Measurements from ENCODE around the gene PACS1. TPM values are rescaled to one million over a fixed set of nuclear protein-coding genes. Genes with fewer than 3 reads are reported as not detected.
"Not testable (repeated sequence)": the region's sequence is repeated elsewhere in the genome, so short reads cannot be mapped to it uniquely, and the experiment has no call there.

Gene PACS1
- total RNA-seq, 2 experiments from 2014 or later, result 59.5 to 62.7 TPM

DNA sequence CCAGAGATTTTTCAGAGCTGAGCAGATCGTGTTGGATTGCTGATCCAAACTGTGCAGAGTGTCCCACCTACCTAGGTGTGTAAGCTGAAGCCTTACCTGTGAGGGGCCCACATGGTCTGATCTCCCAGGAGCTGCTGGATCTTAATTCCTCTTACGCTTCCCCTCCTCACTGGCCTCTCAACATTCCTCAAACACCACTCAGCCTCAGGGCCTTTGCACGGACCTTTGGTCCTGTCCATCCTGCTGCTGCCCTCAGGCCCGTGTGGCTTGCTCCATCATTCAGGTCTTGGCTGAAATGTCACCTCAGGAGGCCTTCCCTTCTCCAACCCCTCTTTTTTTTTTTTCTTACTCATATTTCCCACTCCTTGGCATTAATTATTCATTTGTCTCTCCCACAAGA, 177.2 kb downstream of the PACS1 start:
- ChIA-PET CTCF (interaction anchor here (0.7 to 2.1 kb wide), 2 partner anchors 25 to 536 kb away, joined by 3 to 4 read pairs; no protein-coding TSS in a partner anchor), POLR2A (no interaction called here)

DNA sequence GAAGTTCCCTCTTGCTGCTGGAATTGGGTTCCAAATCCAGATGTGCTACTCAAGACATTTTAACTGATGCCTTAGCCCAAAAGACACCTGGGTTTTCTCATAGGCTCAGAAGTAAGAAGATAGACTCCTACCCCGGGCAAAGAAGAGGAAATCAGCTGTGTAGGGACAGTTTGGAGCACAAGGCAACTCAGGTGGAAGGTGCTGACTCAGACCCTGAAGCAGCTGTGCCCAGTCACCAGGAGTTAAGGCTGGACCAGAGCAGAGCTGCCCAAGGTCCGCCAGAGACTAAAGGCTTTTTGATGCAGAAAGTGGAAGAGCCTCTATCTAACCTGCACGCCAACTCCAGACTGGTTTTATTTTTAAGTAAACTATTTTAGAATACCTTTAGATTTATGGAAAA, 177.7 kb downstream of the PACS1 start:
- POLR2A ChIA-PET, result no interaction called here
- CTCF ChIA-PET, result interaction anchor here (0.7 kb wide), 1 partner anchor 536 kb away, joined by 3 read pairs; no protein-coding TSS in a partner anchor

DNA sequence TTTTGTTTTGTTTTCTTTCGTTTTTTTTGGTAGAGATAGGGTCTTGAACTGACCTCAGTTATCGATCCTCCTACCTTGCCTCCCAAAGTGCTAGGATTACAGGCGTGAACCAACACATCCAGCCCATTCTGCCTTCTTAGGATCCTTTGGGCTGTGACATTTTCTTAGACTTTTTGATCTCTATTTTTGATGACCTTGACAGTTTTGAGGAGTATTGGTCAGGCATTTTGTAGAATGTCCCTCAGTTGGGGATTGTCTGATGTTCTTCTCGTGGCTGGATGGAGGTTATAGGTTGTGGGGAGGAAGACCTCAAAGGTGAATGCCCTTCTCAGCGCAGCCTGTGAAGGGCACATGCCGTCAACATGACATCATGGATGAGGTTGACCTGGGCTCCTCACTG, 178.8 kb downstream of the PACS1 start:
- ChIA-PET CTCF (no interaction called here), POLR2A (no interaction called here)

DNA sequence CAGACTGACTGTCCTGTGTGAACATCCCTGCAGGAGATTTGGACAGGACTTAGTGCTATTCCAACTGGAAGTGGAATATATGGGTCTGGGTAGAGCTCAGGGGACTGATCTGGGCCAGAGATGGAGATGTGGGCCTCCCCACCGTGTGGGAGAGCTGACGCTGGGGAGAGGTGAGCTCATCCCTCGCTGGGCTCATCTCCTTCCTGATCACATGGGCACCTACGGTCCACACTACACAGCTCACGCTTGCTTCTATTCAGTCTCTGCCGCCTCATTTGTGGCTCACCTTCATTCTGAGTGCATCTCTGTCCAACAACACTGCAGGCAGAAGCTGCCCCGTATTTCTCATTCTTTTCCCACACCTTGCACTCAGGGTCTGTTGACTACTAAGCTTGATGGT, 181.7 kb downstream of the PACS1 start:
- POLR2A ChIA-PET, result no interaction called here
- CTCF ChIA-PET, result interaction anchor here (0.8 to 1.0 kb wide), 2 partner anchors 10 kb away, joined by 3 to 4 read pairs; no protein-coding TSS in a partner anchor

DNA sequence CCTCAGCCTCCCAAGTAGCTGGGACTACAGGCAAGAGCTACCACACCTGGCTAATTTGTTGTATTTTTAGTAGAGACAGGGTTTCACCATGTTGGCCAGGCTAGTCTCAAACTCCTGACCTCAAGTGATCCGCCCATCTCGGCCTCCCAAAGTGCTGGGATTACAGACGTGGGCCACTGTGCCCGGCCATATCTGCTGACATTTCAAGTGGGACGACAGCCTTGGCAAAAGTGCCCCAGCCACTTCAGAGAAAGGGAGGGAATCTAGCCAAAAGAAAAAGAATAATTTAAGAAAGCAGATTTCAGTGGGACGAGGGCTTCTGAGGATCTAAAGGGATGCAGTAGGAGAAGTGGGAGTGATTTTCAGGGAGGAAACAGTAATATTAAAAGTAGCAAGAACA, 183.0 kb downstream of the PACS1 start:
- POLR2A ChIA-PET, result interaction anchor here (1.1 kb wide), 1 partner anchor 1780 kb away, joined by 6 read pairs; no protein-coding TSS in a partner anchor
- CTCF ChIA-PET, result not testable (repeated sequence)

DNA sequence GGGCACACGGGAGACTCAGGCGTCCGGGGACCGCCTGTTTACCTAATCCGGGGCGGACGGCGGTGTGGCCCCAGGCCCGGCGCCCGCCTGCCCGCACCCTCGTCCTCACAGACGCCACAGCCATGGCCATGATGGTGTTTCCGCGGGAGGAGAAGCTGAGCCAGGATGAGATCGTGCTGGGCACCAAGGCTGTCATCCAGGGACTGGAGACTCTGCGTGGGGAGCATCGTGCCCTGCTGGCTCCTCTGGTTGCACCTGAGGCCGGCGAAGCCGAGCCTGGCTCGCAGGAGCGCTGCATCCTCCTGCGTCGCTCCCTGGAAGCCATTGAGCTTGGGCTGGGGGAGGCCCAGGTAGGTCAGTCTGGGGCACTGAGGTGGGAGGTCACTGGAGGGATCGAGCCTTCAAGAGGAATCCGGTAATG, 188.4 kb downstream of the PACS1 start:
- ChIA-PET POLR2A (interaction anchor here (0.6 to 1.4 kb wide), 4 partner anchors 31 to 478 kb away, joined by 3 to 7 read pairs (median 5); partner anchors contain the start of genes AP5B1 and YIF1A), CTCF (interaction anchor here (0.6 to 3.8 kb wide), 4 partner anchors 22 to 123 kb away, joined by 3 to 16 read pairs (median 4); no protein-coding TSS in a partner anchor)

DNA sequence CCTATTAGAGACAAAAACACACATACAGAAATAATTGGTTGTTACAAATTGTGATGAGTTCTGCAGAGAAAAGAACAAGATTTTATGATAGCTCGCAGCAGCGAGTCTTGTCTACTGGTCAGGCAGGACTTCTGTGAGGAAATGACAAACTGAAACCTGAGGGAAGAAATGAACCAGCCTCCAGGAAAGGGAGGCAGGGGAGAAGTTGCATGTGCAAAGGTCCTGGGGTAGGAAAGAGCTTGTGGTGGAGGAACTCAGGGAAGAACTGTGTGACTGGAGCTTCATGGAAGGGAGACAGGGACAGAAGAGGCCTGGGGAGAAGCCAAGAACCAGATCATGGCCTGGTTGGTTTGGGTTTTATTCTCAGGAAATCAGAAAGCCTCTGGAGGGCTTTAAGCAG, 189.2 kb downstream of the PACS1 start:
- ChIA-PET POLR2A (interaction anchor here (0.6 to 1.4 kb wide), 3 partner anchors 12 to 37 kb away, joined by 3 to 7 read pairs (median 4); partner anchors contain the start of gene YIF1A), CTCF (interaction anchor here (1.0 to 3.8 kb wide), 4 partner anchors 21 to 124 kb away, joined by 3 to 16 read pairs (median 4); no protein-coding TSS in a partner anchor)

DNA sequence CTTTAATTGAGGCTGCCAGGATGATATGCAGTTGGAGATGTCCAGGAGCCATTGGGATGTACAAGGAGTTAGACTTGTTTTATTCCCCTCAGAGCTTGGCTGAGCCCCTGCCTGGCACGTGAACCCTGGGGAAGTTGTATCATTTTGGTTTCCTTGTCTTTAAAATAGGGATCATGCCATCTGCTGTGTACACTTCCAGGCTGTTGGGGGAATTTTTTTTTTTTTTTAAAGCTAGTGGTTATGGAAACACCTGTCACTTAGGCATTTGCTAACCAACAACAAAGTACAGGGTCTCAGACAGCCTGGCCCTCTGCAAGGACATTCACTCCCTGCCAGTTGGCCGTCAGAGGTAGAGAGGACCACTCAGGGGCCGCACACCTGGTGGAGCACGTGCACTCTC, 189.9 kb downstream of the PACS1 start:
- POLR2A ChIA-PET, result interaction anchor here (0.5 to 0.6 kb wide), 2 partner anchors 21 to 52 kb away, joined by 3 to 4 read pairs; no protein-coding TSS in a partner anchor
- CTCF ChIA-PET, result interaction anchor here (1.5 to 3.8 kb wide), 3 partner anchors 21 to 124 kb away, joined by 3 to 16 read pairs (median 3); no protein-coding TSS in a partner anchor

DNA sequence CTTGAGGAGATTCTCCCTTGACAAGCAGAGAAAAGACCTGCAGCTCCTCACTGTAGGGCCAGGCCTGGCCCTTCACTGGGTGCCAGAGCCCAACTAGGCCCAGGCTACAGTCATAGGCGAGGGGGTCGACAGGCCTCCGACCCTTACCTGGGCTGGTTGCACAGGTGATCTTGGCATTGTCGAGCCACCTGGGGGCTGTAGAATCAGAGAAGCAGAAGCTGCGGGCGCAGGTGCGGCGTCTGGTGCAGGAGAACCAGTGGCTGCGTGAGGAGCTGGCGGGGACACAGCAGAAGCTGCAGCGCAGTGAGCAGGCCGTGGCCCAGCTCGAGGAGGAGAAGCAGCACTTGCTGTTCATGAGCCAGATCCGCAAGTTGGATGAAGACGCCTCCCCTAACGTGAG, 191.5 kb downstream of the PACS1 start:
- ChIA-PET POLR2A (interaction anchor here (0.5 kb wide), 1 partner anchor 37 kb away, joined by 3 read pairs; no protein-coding TSS in a partner anchor), CTCF (interaction anchor here (1.1 to 3.8 kb wide), 3 partner anchors 10 to 40 kb away, joined by 3 to 16 read pairs (median 5); no protein-coding TSS in a partner anchor)

DNA sequence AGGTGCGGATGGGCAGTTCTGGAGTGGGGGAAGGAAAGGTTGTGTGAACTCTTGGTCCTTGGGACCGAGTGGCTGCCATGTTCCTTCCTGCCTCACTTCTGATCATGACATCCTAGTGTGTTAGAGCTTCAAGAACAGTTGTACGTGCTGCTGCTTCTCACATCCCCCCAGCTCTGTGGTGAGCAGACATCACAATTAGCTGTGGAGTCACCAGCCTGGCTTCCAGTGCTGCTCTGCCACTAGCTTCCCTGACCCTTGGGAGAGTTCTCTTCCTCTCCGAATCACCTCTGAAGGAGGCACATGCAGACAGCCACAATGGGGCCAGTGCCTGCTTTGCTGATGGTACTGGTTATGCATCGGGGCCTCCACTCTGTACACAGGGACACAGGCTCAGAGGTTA, 192.1 kb downstream of the PACS1 start:
- ChIA-PET POLR2A (no interaction called here), CTCF (interaction anchor here (1.1 to 3.8 kb wide), 3 partner anchors 11 to 40 kb away, joined by 3 to 16 read pairs (median 5); no protein-coding TSS in a partner anchor)

DNA sequence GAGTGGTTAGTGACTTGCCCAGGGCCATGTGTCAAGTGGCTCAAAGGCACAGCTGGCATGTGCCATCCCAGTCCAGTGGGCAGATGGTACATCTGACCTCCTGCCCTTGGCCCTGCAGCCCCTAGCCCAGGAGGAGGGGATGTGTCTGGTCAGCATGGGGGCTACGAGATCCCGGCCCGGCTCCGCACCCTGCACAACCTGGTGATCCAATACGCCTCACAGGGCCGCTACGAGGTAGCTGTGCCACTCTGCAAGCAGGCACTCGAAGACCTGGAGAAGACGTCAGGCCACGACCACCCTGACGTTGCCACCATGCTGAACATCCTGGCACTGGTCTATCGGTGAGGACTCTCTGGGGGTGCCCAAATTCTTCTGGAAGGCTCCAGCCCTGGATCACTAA, 192.6 kb downstream of the PACS1 start:
- POLR2A ChIA-PET, result interaction anchor here (1.2 kb wide), 1 partner anchor 26 kb away, joined by 3 read pairs; the partner anchor contains the start of gene YIF1A
- CTCF ChIA-PET, result interaction anchor here (1.1 to 1.8 kb wide), 3 partner anchors 11 to 41 kb away, joined by 3 to 5 read pairs (median 4); no protein-coding TSS in a partner anchor

DNA sequence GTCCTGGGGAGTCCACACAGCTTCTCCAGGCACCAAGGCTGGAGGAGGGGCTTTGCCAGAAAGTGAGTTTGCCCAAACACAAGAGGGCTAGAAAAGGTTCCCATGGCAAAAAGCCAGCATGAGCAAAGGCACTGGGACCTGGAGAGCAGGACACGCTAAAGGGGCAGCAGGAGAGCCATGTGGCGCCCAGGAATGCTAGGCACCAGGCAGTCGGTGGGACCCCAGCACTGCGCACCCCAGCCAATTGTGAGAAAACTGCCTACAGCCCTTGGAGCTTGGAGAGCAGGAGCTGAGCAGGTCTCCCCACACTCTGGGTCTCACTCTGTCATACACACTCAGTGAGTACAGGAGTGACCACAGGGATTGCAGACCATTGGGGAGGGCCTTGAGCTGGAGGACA, 193.2 kb downstream of the PACS1 start:
- CTCF ChIA-PET, result interaction anchor here (0.7 to 1.2 kb wide), 3 partner anchors 20 to 103 kb away, joined by 3 to 4 read pairs (median 4); no protein-coding TSS in a partner anchor
- POLR2A ChIA-PET, result interaction anchor here (1.2 kb wide), 1 partner anchor 26 kb away, joined by 3 read pairs; the partner anchor contains the start of gene YIF1A

DNA sequence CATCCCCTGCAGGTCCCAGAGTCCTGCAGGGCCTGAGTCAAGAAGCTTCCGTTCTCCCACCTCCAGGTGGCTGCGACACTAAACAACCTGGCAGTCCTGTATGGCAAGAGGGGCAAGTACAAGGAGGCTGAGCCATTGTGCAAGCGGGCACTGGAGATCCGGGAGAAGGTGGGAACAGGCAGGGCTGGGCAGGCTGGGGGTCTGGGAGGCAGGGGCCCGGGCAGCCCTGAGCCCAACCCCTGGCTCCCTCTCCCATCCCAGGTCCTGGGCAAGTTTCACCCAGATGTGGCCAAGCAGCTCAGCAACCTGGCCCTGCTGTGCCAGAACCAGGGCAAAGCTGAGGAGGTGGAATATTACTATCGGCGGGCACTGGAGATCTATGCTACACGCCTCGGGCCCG, 193.7 kb downstream of the PACS1 start:
- ChIA-PET POLR2A (interaction anchor here (1.2 kb wide), 1 partner anchor 25 kb away, joined by 3 read pairs; the partner anchor contains the start of gene YIF1A), CTCF (interaction anchor here (0.7 to 1.2 kb wide), 3 partner anchors 19 to 103 kb away, joined by 3 to 4 read pairs (median 4); no protein-coding TSS in a partner anchor)

DNA sequence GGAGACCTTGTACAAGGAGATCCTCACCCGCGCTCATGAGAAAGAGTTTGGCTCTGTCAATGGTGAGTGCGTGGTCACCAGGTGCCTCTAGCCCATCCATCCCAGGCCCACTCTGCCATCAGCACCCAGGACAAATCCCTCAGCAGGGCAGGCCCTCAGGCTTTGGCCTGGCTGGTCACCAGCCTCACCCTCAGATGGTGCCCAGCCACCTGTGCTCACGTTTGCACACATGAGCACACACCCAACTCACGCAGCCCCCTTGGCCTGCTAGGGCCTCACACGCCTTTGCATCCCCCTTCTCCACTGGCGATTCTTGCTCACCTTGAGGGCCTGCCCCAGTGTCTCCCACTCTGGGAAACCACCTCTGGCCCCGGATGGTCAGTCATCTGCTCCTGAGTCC, 194.3 kb downstream of the PACS1 start:
- POLR2A ChIA-PET, result no interaction called here
- CTCF ChIA-PET, result interaction anchor here (2.6 kb wide), 1 partner anchor 43 kb away, joined by 9 read pairs; no protein-coding TSS in a partner anchor

DNA sequence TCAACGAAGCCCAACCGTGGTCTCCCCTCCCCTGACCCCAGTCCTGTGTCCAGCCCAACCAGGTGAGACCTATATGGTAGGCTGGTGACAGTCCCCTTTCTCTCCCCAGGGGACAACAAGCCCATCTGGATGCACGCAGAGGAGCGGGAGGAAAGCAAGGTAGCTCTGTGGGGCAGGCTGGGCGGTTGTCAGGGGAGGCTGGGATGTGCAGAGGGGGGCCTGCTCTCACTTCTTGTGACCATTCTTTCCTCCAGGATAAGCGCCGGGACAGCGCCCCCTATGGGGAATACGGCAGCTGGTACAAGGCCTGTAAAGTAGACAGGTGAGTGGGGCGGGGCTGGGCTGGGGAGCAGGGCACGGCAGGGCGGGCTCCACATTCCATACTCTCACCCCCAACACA, 194.8 kb downstream of the PACS1 start:
- ChIA-PET CTCF (interaction anchor here (2.6 kb wide), 1 partner anchor 43 kb away, joined by 9 read pairs; no protein-coding TSS in a partner anchor), POLR2A (no interaction called here)

DNA sequence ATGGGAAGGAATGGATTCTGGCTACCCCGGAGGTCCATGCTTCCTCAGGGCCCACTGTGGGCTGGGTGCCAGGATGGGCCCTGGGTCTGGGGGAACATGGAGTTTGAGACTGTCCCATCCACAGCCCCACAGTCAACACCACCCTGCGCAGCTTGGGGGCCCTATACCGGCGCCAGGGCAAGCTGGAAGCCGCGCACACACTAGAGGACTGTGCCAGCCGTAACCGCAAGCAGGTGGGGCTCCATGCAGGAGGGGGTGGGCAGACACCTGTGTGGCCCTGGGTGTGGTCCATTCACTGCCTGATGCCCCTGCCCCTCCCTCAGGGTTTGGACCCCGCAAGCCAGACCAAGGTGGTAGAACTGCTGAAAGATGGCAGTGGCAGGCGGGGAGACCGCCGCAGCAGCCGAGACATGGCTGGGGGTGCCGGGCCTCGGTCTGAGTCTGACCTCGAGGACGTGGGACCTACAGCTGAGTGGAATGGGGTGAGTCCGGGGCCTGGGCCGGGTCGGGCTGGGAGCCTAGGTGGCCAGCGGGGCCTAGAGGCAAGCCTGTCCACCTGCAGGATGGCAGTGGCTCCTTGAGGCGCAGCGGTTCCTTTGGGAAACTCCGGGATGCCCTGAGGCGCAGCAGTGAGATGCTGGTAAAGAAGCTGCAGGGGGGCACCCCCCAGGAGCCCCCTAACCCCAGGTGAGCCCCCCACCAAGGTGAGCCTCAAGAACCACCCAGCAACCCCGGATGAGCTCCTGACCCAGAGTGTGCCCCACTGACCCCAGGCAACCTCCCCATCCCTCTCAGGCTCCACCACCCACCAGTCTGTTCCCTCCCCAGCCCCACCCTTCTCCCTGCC, 195.7 kb downstream of the PACS1 start:
- CTCF ChIA-PET, result interaction anchor here (0.6 to 2.6 kb wide), 2 partner anchors 44 to 221 kb away, joined by 3 to 9 read pairs; no protein-coding TSS in a partner anchor
- POLR2A ChIA-PET, result no interaction called here

DNA sequence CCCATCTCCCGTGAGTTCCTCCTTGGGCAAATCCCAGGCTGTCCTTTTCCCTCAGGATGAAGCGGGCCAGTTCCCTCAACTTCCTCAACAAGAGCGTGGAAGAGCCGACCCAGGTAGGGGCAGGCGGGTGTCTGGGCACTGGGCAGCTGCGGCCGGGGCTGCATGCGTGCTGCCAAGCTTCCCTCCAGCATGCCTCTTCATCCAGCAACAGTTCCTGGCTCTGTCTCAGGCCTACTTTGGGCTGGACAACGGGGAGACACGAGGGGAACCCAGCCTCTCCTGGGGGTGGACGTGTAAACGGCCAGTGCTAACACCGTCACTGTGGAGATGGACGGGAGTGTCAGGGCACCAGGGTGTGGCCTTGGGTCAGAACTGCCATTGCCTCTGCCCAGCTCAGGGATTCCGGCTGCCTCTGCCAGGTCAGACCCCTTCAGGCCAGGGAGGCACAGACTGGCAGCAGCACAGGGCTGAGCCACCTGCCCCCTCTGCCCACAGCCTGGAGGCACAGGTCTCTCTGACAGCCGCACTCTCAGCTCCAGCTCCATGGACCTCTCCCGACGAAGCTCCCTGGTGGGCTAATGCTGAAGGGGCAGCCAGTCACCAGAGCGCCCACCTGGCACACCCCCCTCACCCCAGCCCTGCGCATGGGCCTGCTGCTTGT, 196.4 kb downstream of the PACS1 start:
- ChIA-PET POLR2A (no interaction called here), CTCF (interaction anchor here (0.6 to 2.6 kb wide), 5 partner anchors 16 to 222 kb away, joined by 3 to 9 read pairs (median 3); partner anchors contain the start of gene MRPL11)

DNA sequence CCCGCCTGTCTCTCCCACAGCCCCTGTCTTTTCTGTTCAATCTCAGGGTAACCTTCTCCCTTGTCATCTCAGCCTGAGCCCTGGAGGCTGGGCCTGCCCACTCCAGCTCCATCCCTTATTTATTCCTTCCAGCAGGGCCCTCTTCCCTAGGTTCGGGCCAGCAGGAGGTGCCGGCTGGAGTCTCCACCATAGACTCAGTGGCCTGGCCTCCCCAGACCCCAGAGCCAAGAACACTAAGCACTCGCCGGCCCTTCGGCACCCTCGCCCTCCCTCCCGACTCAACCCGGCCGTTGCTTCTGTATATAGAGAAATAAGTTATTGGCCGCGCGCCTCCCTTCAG, 196.9 kb downstream of the PACS1 start:
- POLR2A ChIA-PET, result interaction anchor here (1.2 to 1.3 kb wide), 2 partner anchors 22 to 46 kb away, joined by 5 to 8 read pairs; partner anchors contain the start of gene YIF1A
- CTCF ChIA-PET, result interaction anchor here (1.4 to 1.5 kb wide), 3 partner anchors 15 to 172 kb away, joined by 3 to 4 read pairs (median 3); partner anchors contain the start of gene MRPL11

All from activated CD8-positive, alpha-beta memory T cell treated with anti-CD3 and anti-CD28 coated beads for 36 hours (primary cell).